ENCODE measurements around the gene HDAC1. TPM values are rescaled to one million over a fixed set of nuclear protein-coding genes. Genes with fewer than 3 reads are reported as not detected.
A peak's percentile ranks its signal among the peaks of the same experiment; 100 is the strongest.

The HDAC1 gene
- total RNA-seq, 1 experiment from 2014 or later, result 186 TPM

- DNase-seq, result no peak
- intact Hi-C loops (cut with micrococcal nuclease; ENCODE audit: unreplicated experiment), result no loop called here
- peaks cover 13% of the 10 kb centered on the region for H3K27me3 Mint-ChIP-seq (ENCODE audit: unreplicated experiment)
- H3K9me3 Mint-ChIP-seq (ENCODE audit: low read depth, unreplicated experiment), result no peaks in the 10 kb centered on the region
- peaks cover 37% of the 10 kb centered on the region for H3K36me3 Mint-ChIP-seq (ENCODE audit: insufficient read depth, unreplicated experiment)
- no TSS peak for BruUV-seq (replicated peaks)
- CTCF ChIA-PET, result no interaction called here
- peaks cover 36% of the 10 kb centered on the region for H3K4me1 Mint-ChIP-seq (ENCODE audit: low read depth, unreplicated experiment)
- TF ChIP-seq CTCF (IDR thresholded peaks at IDR 0.05; ENCODE audit: unreplicated experiment), result no peak
- no peak overlapping the region for H3K4me3 Mint-ChIP-seq (ENCODE audit: low read depth, unreplicated experiment)
- H3K27ac Mint-ChIP-seq (ENCODE audit: unreplicated experiment), result no peak overlapping the region
Observed at GRCh38 chr1:32349211-32349708, 57.4 kb downstream of the HDAC1 start.

GRCh38 chr1:32350785-32351398 lies 59.0 kb downstream of the HDAC1 start:
- intact Hi-C loops (cut with micrococcal nuclease; ENCODE audit: unreplicated experiment), result no loop called here
- peak; percentile 79 for DNase-seq
- Mint-ChIP-seq H3K27me3 (ENCODE audit: unreplicated experiment) (peaks cover 8% of the 10 kb centered on the region), H3K36me3 (ENCODE audit: insufficient read depth, unreplicated experiment) (peaks cover 32% of the 10 kb centered on the region), H3K9me3 (ENCODE audit: low read depth, unreplicated experiment) (no peaks in the 10 kb centered on the region), H3K4me3 (ENCODE audit: low read depth, unreplicated experiment) (peak overlapping the region; percentile 70), H3K4me1 (ENCODE audit: low read depth, unreplicated experiment) (peaks cover 23% of the 10 kb centered on the region), H3K27ac (ENCODE audit: unreplicated experiment) (peak overlapping the region; percentile 35)
- peak; percentile 77 for TF ChIP-seq CTCF (IDR thresholded peaks at IDR 0.05; ENCODE audit: unreplicated experiment)
- CTCF ChIA-PET, result interaction anchor here (1.2 kb wide), 1 partner anchor 15 kb away, joined by 4 read pairs; the partner anchor contains the start of gene MARCKSL1
- BruUV-seq (replicated peaks), result no TSS peak

- intact Hi-C loops (cut with micrococcal nuclease; ENCODE audit: unreplicated experiment), result no loop called here
Observed at GRCh38 chr1:32351399-32352238, 59.7 kb downstream of the HDAC1 start.

More at GRCh38 chr1:32351399-32352238, 59.7 kb downstream of the HDAC1 start:
- no TSS peak for BruUV-seq (replicated peaks)
- peaks cover 36% of the 10 kb centered on the region for H3K36me3 Mint-ChIP-seq (ENCODE audit: insufficient read depth, unreplicated experiment)
- peak overlapping the region; percentile 35 for H3K27ac Mint-ChIP-seq (ENCODE audit: unreplicated experiment)
- peaks cover under 1% of the 10 kb centered on the region for H3K27me3 Mint-ChIP-seq (ENCODE audit: unreplicated experiment)
- CTCF ChIA-PET, result interaction anchor here (1.2 kb wide), 1 partner anchor 16 kb away, joined by 4 read pairs; the partner anchor contains the start of gene MARCKSL1
- H3K9me3 Mint-ChIP-seq (ENCODE audit: low read depth, unreplicated experiment), result no peaks in the 10 kb centered on the region
- TF ChIP-seq CTCF (IDR thresholded peaks at IDR 0.05; ENCODE audit: unreplicated experiment), result no peak
- DNase-seq, result peak; percentile 97
- H3K4me3 Mint-ChIP-seq (ENCODE audit: low read depth, unreplicated experiment), result peak overlapping the region; percentile 70
- H3K4me1 Mint-ChIP-seq (ENCODE audit: low read depth, unreplicated experiment), result peaks cover 16% of the 10 kb centered on the region
